GM21360 (cell line): ENCODE measurements around the gene ZC3H12C.

Source experiments
- ATAC-seq: cut with Tn5 transposase; IDR thresholded peaks from one replicate; pipeline ENCODE4 v1.9.1; 2021; ENCODE audit warnings: mild to moderate bottlenecking, moderate library complexity; ENCODE audit not compliant: unreplicated experiment

Gene ZC3H12C

GRCh38 chr11:110147962-110148709, 54.9 kb downstream of the ZC3H12C start:
- no peak for ATAC-seq

DNA sequence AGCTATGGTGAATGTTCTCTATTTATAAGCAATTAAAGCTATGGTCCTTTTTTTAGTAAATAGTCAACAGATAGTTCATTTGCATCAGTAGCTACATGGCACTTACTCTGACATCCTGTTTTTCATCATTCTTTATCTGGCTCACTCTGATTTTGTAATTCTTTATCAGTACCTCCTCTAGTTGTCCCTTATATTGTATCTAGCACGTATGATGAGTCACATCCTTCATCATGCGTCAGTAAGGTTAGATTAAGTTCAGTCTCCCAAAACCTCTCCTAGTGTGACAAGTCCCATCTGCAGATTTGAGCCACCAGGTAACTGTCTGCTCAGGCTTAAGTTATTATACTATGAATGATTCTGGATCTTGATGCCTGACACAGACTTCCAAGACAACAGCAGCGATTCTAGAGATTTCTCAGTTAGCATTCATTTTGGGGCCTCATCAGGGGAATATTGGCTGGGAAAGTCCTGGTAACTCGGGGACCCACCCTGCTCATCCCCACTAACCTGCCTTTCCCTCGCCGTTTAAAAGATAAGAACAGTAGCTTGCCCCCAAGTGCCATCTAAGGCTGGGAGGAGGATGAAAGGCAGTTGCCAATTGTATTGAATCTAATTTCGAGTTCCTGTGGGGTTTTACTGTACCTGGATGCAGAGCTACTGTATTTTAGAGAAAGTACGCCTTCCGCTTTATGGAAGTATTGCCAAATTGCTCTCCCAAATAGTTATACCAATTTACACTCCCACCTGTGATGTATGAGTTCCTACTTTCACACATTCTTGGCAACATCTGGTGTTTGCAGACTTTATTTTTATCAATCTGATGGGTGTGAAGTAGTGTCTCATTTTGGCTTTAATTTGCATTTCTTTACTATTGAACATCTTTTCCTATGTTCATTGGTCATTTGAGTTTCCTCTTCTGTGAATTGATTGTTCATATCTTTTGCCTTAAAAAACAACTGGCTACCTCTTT, 55.9 kb downstream of the ZC3H12C start:
- no peak for ATAC-seq

DNA sequence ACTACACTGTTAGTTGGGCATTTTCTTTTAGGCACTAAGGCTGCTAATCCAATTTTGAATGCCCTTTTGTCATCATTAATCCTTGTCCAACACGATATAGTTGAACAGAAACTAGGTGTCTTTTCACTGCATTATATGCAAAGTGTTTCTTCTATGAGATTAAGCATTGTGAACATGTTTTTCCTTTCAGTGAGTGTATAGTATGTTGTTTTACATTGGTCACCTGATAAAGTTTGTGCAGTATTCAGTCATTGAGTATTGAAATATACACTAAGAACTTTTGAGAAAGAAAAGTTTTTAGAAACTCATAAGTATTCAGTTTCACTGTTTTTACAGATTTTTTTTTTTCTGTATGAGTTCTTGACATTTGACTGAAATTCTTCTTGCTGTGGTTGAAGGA, 59.0 kb downstream of the ZC3H12C start:
- ATAC-seq: no peak

DNA sequence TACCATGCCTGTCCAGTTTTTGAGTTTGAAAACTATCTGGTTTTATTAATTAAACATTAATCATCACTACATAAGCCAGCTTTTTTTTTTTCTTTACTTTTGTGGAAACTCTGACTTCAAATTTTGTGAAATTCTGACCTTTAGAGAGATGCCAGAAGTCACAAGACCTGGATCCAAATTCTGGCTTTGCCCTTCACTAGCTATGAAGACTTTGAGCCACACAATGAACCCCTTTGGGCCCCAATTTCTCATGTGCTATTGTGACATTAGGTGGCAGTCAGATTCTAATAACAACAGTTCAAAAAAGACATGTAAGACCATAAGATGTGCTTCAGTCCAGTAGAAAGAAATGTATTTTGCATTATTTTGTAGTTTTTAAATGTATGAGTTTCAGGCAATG, 60.3 kb downstream of the ZC3H12C start:
- no peak for ATAC-seq

GRCh38 chr11:110156503-110156902, 63.3 kb downstream of the ZC3H12C start:
- no peak for ATAC-seq

DNA sequence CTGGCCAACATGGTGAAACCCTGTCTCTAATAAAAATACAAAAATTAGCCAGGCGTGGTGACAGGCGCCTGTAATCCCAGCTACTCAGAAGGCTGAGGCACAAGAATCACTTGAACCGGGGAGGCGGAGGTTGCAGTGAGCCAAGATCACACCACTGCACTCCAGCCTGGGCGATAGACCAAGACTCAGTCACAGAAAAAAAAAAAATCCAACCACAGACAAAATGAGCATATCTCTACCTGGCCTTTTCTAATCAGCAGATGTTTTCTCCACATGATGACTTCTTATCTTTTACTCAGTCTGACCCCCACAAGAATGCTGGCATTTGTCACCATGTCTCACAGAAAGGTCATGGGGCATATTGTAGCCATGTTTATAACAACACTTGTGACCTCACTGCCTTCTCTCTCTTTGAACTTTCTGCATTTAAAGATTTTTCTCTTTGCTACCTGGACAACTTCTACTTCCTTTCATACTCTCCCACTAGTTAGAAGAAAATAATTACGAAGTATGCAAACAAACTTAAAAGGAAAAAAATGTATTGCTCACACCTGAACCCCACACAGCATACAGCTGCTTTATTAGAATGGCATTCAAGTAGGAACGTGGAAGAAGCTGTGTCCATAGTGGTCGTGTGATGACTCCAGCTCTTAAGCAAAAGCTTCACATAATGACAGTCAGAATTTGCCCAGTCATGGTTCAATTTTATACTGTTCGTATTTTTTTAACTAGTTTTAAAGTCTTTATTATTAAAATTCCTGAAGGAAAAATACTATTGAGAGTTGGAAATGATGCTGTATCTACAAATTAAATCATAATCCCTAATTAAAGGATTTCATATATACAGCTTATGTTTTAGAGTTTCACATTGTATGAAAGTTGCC, 65.4 kb downstream of the ZC3H12C start:
- no peak for ATAC-seq

DNA sequence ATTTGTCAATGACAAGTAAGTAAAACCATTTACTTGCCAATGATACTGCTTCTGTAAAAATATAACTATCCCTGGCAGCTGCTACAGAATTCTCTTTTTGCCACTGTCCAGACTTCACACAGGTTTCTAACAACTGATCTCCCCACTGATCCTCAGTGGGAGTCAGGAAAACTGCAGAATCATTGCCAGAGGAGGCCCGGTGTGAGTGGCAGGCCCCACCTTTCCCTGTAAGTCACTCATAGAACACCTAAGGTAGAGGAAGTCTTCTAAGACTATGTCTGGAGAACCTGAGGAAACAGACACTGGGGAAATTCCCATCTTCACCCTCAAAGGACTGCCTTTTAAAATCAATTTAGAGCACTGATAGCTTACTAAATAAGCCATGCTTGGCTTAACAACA, 66.3 kb downstream of the ZC3H12C start:
- ATAC-seq: no peak

- no peak for ATAC-seq
These were observed 66.8 kb downstream of the ZC3H12C start for GRCh38 chr11:110160016-110160415.

DNA sequence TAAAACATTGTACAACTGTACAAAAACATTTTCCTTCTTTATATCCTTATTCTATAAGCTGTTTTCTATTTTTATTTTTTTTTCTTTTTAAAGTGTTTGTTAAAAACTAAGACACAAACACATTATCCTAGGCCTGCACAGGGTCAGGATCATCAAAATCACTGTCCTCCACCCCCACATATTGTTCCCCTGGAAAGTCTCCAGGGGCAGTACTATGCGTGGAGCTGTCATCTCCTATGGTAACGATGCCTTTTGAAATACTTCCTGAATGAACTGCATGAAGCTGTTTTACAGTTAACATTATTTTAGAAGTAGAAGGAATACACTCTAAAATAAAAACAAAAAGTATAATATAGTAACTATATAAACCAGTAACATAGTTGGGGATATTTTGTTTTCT, 67.2 kb downstream of the ZC3H12C start:
- no peak for ATAC-seq

DNA sequence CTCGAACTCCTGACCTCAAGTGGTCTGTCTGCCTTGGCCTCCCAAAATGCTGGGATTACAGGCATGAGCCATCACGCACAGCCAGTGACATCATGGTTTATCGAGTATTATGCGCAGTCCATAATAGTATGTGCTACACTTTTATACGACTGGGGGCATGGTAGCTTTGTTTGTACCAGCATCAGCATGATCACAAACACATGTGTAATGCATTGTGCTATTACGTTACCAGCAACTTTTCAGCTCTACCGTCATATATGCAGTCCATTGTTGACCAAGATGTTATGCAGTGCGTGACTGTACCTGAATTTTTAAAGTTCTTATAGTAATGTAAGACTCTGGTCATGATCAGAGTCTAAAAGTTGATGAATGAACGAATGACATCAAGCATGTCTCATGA, 67.9 kb downstream of the ZC3H12C start:
- no peak for ATAC-seq

DNA sequence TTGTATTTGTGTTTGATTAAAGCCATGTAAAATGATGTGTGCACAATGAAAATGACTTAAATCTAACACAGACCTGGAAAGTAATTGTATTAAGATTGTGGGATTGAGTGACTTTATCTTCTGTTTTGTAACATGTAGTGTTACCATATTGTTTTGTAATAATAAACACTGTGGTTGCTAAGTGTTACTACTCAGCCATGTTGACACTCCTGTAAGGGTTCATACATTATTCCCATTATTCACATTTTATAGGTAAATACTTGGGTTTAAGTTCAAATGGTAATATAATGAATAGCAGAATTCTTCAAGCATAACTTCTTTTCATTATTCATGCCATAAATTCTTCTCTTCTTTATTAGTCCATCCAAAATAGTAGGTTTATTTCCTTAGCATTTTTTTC, 69.0 kb downstream of the ZC3H12C start:
- no peak for ATAC-seq

GRCh38 chr11:110165039-110165925, 72.1 kb downstream of the ZC3H12C start:
- ATAC-seq: no peak

GRCh38 chr11:110168033-110168803, 75.0 kb downstream of the ZC3H12C start:
- no peak for ATAC-seq

- no peak for ATAC-seq
These were observed 76.5 kb downstream of the ZC3H12C start for GRCh38 chr11:110169738-110170137.

GRCh38 chr11:110172468-110173065, 79.4 kb downstream of the ZC3H12C start:
- no peak for ATAC-seq

DNA sequence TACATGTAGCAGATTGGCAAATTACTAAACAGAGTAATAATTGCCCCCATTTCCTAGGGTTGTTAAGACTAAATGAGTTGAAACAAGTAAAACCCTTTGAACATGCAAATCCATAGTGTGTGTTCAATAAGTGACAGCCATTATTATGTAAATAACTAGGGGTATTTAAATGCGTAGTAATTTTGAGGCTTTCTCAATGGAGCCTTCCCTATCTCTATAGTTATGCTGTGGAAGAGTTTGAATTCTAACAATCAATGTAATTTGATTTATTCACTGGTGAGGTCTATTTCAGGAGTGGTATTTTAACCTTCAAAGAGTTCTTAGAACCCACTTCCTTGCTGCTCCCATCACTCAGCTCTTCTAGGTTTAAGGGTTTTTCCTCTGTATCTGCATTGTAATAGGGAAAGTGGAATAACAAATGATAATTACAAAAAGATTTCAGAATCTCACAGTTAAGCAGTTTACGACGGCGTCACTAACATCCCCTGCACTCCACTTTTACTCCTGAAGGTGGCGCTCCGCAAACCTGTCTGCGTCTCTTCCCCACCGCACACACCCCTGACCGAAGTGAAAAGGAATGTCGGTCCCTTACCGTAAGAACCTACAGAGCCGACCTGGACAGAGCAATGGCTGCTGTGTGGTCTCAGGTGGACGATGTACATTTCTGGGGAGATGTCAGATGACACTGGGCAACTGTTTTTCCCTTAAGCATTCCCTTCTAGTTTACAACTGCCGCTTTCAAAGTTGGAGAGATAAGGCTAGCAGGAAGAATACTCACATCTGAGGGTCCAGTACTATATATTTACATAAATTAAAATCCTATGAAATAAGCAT, 80.8 kb downstream of the ZC3H12C start:
- no peak for ATAC-seq

- ATAC-seq: no peak
These were observed 81.6 kb downstream of the ZC3H12C start for GRCh38 chr11:110174645-110175310.
